ENCODE measurements around the gene ZDHHC18. TPM values are rescaled to one million over a fixed set of nuclear protein-coding genes. Genes with fewer than 3 reads are reported as not detected.

The ZDHHC18 gene
- total RNA-seq, 3 donors from 2014 or later = 12.3 to 35.4 (median 16.4) TPM

- Histone ChIP-seq H3K36me3 (peaks cover 6% of the 10 kb centered on the region), H3K27ac (no peak overlapping the region), H3K4me3 (no peak overlapping the region), H3K4me1 (no peaks in the 10 kb centered on the region), H3K27me3 (no peaks in the 10 kb centered on the region), H3K9me3 (no peaks in the 10 kb centered on the region)
- intact Hi-C loops (cut with DNase I; ENCODE audit: low total_unique reads) = no loop called here
- no peak for TF ChIP-seq CTCF (IDR thresholded peaks at IDR 0.05)
- no peak for TF ChIP-seq POLR2A (IDR thresholded peaks at IDR 0.05)
- no peak for TF ChIP-seq POLR2AphosphoS5 (IDR thresholded peaks at IDR 0.05)
- no peak for DNase-seq (ENCODE audit: low spot score in 2 of 2)
These were observed 29.7 kb downstream of the ZDHHC18 start for GRCh38 chr1:26856181-26856580.

GRCh38 chr1:26856604-26857469 is 30.3 kb downstream of the ZDHHC18 start:
- Histone ChIP-seq H3K4me3 (no peak overlapping the region), H3K27me3 (no peaks in the 10 kb centered on the region), H3K9me3 (no peaks in the 10 kb centered on the region), H3K27ac (no peak overlapping the region), H3K36me3 (peaks cover 5% of the 10 kb centered on the region), H3K4me1 (no peaks in the 10 kb centered on the region)
- TF ChIP-seq CTCF (IDR thresholded peaks at IDR 0.05) (no peak), POLR2AphosphoS5 (IDR thresholded peaks at IDR 0.05) (no peak), POLR2A (IDR thresholded peaks at IDR 0.05) (no peak)
- intact Hi-C loops (cut with DNase I; ENCODE audit: low total_unique reads) = no loop called here
- no peak for DNase-seq (ENCODE audit: low spot score in 2 of 2)

GRCh38 chr1:26857473-26858060 is 31.1 kb downstream of the ZDHHC18 start:
- Histone ChIP-seq H3K4me3 (no peak overlapping the region), H3K4me1 (no peaks in the 10 kb centered on the region), H3K9me3 (no peaks in the 10 kb centered on the region), H3K36me3 (no peaks in the 10 kb centered on the region), H3K27ac (no peak overlapping the region), H3K27me3 (no peaks in the 10 kb centered on the region)
- intact Hi-C loops (cut with DNase I; ENCODE audit: low total_unique reads) = no loop called here
- TF ChIP-seq CTCF (IDR thresholded peaks at IDR 0.05) = no peak
- TF ChIP-seq POLR2AphosphoS5 (IDR thresholded peaks at IDR 0.05) = no peak
- no peak for TF ChIP-seq POLR2A (IDR thresholded peaks at IDR 0.05)
- DNase-seq (ENCODE audit: low spot score in 2 of 2) = no peak

GRCh38 chr1:26858160-26858559 is 31.7 kb downstream of the ZDHHC18 start:
- no peak overlapping the region for H3K4me3 ChIP-seq
- no peaks in the 10 kb centered on the region for H3K36me3 ChIP-seq
- H3K27me3 ChIP-seq = no peaks in the 10 kb centered on the region
- H3K9me3 ChIP-seq = no peaks in the 10 kb centered on the region
- no peak for DNase-seq (ENCODE audit: low spot score in 2 of 2)
- TF ChIP-seq POLR2A (IDR thresholded peaks at IDR 0.05) (no peak), CTCF (IDR thresholded peaks at IDR 0.05) (no peak), POLR2AphosphoS5 (IDR thresholded peaks at IDR 0.05) (no peak)
- intact Hi-C loops (cut with DNase I; ENCODE audit: low total_unique reads) = no loop called here
- H3K4me1 ChIP-seq = no peaks in the 10 kb centered on the region
- H3K27ac ChIP-seq = no peak overlapping the region

All from breast epithelium (tissue), 4 donors.